K562 (cell line): Measurements from ENCODE around the gene PRMT7. TPM values are rescaled to one million over a fixed set of nuclear protein-coding genes. Genes with fewer than 3 reads are reported as not detected.

Experiments used
- ATAC-seq: fragments of 200-7000 bp; cut with Tn5 transposase; 3 replicates; pipeline ENCODE4 v1.9.1; 2020; ENCODE audit warnings: moderate library complexity
- BruUV-seq: library from RNA; stranded (reverse); fragments of 400-500 nt; replicated peaks from 2 replicates; lab custom pipeline; 2021; lab: Mats Ljungman, UMichigan
- CTCF ChIA-PET: fragments of 300-600 bp; formaldehyde crosslinking; extraction: SDS; loops from one replicate; lab custom pipeline; 2021; ENCODE audit warnings: low intra/inter-chr PET ratio; lab: Yijun Ruan, JAX
- POLR2A ChIA-PET: fragments of 300-600, 350-650 bp; sonication (Branson Sonifier 250); formaldehyde crosslinking; extraction: SDS; loops from one replicate; lab custom pipeline; 2021; ENCODE audit warnings: antibody characterized with exemption, inconsistent platforms; lab: Yijun Ruan, JAX
- DNase-seq, 4 experiments: peaks; one replicate each; pipeline versions ENCODE4 v3.0.0 to v3.0.0-alpha.2; 2011 to 2018; ENCODE audit warnings: low spot score in 3 of 4, mixed read lengths in 3 of 4; ENCODE audit errors: extremely low read depth in 1 of 4
- FAIRE-seq: peaks from 2 replicates; lab custom pipeline; 2011; peaks lifted over from hg19 to GRCh38; lab: Jason Lieb, UNC
- H2AFZ ChIP-seq: 2 replicates; pipeline ENCODE4 v1.6.0; 2011; ENCODE audit warnings: low read depth, low read length, control low read depth, inconsistent platforms
- H3K27ac ChIP-seq: fragments of 200-600 bp; 3 replicates; pipeline ENCODE4 v1.8.0; 2011; ENCODE audit warnings: low read depth, mild to moderate bottlenecking, control low read depth, inconsistent platforms, low read length, moderate library complexity, mixed read lengths; ENCODE audit errors: extremely low read depth
- H3K27me3 ChIP-seq, 2 experiments: fragments of 300-600 bp in 1 of 2; 2 replicates in 1 of 2; 3 replicates in 1 of 2; pipeline versions ENCODE4 v1.6.0 to v1.8.0; 2011; ENCODE audit warnings: inconsistent platforms in 2 of 2, low read length in 2 of 2, mild to moderate bottlenecking in 1 of 2, mixed read lengths in 1 of 2, moderate library complexity in 1 of 2; ENCODE audit not compliant: control insufficient read depth in 2 of 2, insufficient read depth in 2 of 2
- H3K36me3 ChIP-seq: fragments of 300-600 bp; 3 replicates; pipeline ENCODE4 v1.8.0; 2011; ENCODE audit warnings: mild to moderate bottlenecking, low read length, inconsistent platforms; ENCODE audit not compliant: control insufficient read depth, insufficient read depth
- H3K4me1 ChIP-seq, 2 experiments: fragments of 200-600 bp in 1 of 2; replicated peaks in 1 of 2; 2 replicates in 1 of 2; 3 replicates in 1 of 2; pipeline versions ENCODE4 v1.5.1 to v1.8.0; 2011; ENCODE audit warnings: inconsistent platforms in 2 of 2, low read length in 2 of 2, mild to moderate bottlenecking in 1 of 2, mixed read lengths in 1 of 2, moderate library complexity in 1 of 2; ENCODE audit not compliant: control insufficient read depth in 2 of 2, insufficient read depth in 2 of 2
- H3K4me2 ChIP-seq: 2 replicates; pipeline ENCODE4 v1.6.1; 2011; ENCODE audit warnings: low read length, control low read depth, inconsistent platforms, mixed read lengths; ENCODE audit not compliant: insufficient read depth
- H3K4me3 ChIP-seq: fragments of 200-600 bp; sonication (generic), shearing (Covaris generic); 2 replicates; pipeline ENCODE4 v1.5.1; 2016; ENCODE audit warnings: control low read depth, inconsistent platforms
- H3K79me2 ChIP-seq: fragments of 200-600 bp; 3 replicates; pipeline ENCODE4 v1.8.0; 2011; ENCODE audit warnings: low read length, inconsistent platforms; ENCODE audit not compliant: control insufficient read depth, insufficient read depth
- H3K9ac ChIP-seq, 2 experiments: 2 replicates each; pipeline versions ENCODE4 v1.6.0 to v1.6.1; 2011; ENCODE audit warnings: low read depth in 2 of 2, low read length in 2 of 2, control low read depth in 1 of 2, inconsistent platforms in 1 of 2, mild to moderate bottlenecking in 1 of 2, mixed read lengths in 1 of 2; ENCODE audit not compliant: insufficient read depth in 1 of 2
- H3K9me1 ChIP-seq: one replicate; pipeline ENCODE4 v1.6.0; 2011; ENCODE audit warnings: inconsistent platforms, mild to moderate bottlenecking, low read length, moderate library complexity; ENCODE audit not compliant: control insufficient read depth, insufficient read depth
- H3K9me3 ChIP-seq: replicated peaks from 2 replicates; pipeline ENCODE4 v1.5.1; 2011; ENCODE audit warnings: low read depth, low read length, inconsistent platforms; ENCODE audit not compliant: control insufficient read depth, insufficient read depth
- H4K20me1 ChIP-seq: replicated peaks from 2 replicates; pipeline ENCODE4 v1.6.1; 2011; ENCODE audit warnings: low read length, inconsistent platforms, mixed read lengths; ENCODE audit not compliant: control insufficient read depth, insufficient read depth
- CBX1 ChIP-seq: sonication (generic); IDR thresholded peaks from 2 replicates; pipeline ENCODE4 v1.6.1; 2016; ENCODE audit warnings: antibody characterized with exemption, low read depth, mild to moderate bottlenecking
- CREBBP ChIP-seq: IDR thresholded peaks from one replicate; pipeline ENCODE4 v1.6.1; 2012; ENCODE audit warnings: low read depth, mild to moderate bottlenecking, control low read depth, inconsistent platforms, low read length
- CTBP1 ChIP-seq: fragments of 450-650 bp; IDR thresholded peaks from 2 replicates; pipeline ENCODE4 v1.6.1; 2016; ENCODE audit warnings: borderline replicate concordance
- NCOA6 ChIP-seq: fragments of 450-650 bp; IDR thresholded peaks from 2 replicates; pipeline ENCODE4 v1.6.1; 2017; ENCODE audit warnings: mild to moderate bottlenecking
- NCOR1 ChIP-seq: fragments of 450-650 bp; IDR thresholded peaks from 2 replicates; pipeline ENCODE4 v1.6.1; 2016; ENCODE audit warnings: mild to moderate bottlenecking, moderate library complexity
- RAD51 ChIP-seq: fragments of 450-650 bp; IDR thresholded peaks from 2 replicates; pipeline ENCODE4 v1.7.1; 2016; ENCODE audit warnings: low read depth, mild to moderate bottlenecking, borderline replicate concordance
- SIN3A ChIP-seq, 2 experiments: fragments of 150-350 bp in 1 of 2; IDR thresholded peaks; 2 replicates each; pipeline ENCODE4 v1.6.1; 2011 to 2016; ENCODE audit warnings: borderline replicate concordance in 2 of 2, low read depth in 2 of 2, low read length in 2 of 2, mild to moderate bottlenecking in 2 of 2, moderate library complexity in 2 of 2; ENCODE audit not compliant: control insufficient read depth in 1 of 2
- SMARCC2 ChIP-seq: fragments of 450-650 bp; IDR thresholded peaks from 2 replicates; pipeline ENCODE4 v1.6.1; 2017; ENCODE audit warnings: antibody characterized with exemption, moderate library complexity, mild to moderate bottlenecking, low read depth
- TEAD1 ChIP-seq, 2 experiments: fragments of 450-650 bp in 1 of 2; sonication (generic) in 1 of 2; formaldehyde crosslinking; IDR thresholded peaks; 2 replicates each; pipeline versions ENCODE4 v1.4.0 to v1.8.0; 2020 to 2022; ENCODE audit warnings: mild to moderate bottlenecking in 2 of 2, missing genetic modification reagents in 1 of 2
- ZFX ChIP-seq: sonication (generic); formaldehyde crosslinking; IDR thresholded peaks from 2 replicates; pipeline ENCODE4 v1.8.0; 2022; ENCODE audit warnings: mild to moderate bottlenecking, missing genetic modification reagents, moderate library complexity
- ZNF589 ChIP-seq: fragments of 200-800 bp; sonication (Bioruptor generic); IDR thresholded peaks from 2 replicates; pipeline ENCODE4 v1.6.1; 2016; ENCODE audit warnings: low read depth, missing genetic modification characterization, missing compliant biosample characterization
- WGBS: fragments of 100-300 bp; shearing (Covaris generic); methylation state at CpG from one replicate; pipeline ENCODE4 v1.1.6; 2016; ENCODE audit warnings: low coverage, mixed read lengths; ENCODE audit not compliant: insufficient coverage; ENCODE audit errors: missing lambda C conversion rate; 5-methylcytosine and 5-hydroxymethylcytosine counted together
- in situ Hi-C: fragments of 300-500 bp; cut with MboI; formaldehyde crosslinking; loops from 4 replicates; pipeline ENCODE4 v1.15.0; 2018; ENCODE audit warnings: inconsistent platforms, mixed read lengths
- intact Hi-C: fragments of 100-400 bp; cut with micrococcal nuclease; formaldehyde crosslinking; loops from 2 replicates; pipeline ENCODE4 v1.14.2; 2022
- polyA plus RNA-seq, 8 experiments: library from polyadenylated mRNA; depleted of rRNA in 4 of 8; stranded (reverse) in 5 of 8; unstranded in 3 of 8; fragments of >200 nt; fragmentation: Nextera tagmentation in 2 of 8; fragmentation: Illumina TruSeq in 1 of 8; extraction: Ambion mirVana in 2 of 8; extraction: Trizol in 1 of 8; gene quantifications; 2 replicates each; pipeline versions ENCODE4 v1.2.1 to v1.2.3, GENCODE V29; 2011 to 2014; ENCODE audit warnings: inconsistent platforms in 1 of 8, missing spikeins in 1 of 8
- total RNA-seq, 7 experiments: library from RNA; depleted of rRNA in 6 of 7; stranded (reverse); fragments of >200 nt in 6 of 7; fragmentation: Illumina TruSeq in 2 of 7; extraction: Trizol in 2 of 7; gene quantifications; 2 replicates each; pipeline versions ENCODE4 v1.2.1 to v1.2.3, GENCODE V29; 2011 to 2021; ENCODE audit warnings: low replicate concordance in 1 of 7
- TF ChIP-seq, protein P1 (sequence below), 2 experiments: fragments of 450-650 bp; formaldehyde crosslinking in 1 of 2; IDR thresholded peaks; 2 replicates each; pipeline versions ENCODE4 v1.4.0 to v1.6.1; 2014 to 2020; ENCODE audit warnings: mild to moderate bottlenecking in 2 of 2, borderline replicate concordance in 1 of 2, low read depth in 1 of 2

Gene PRMT7
- total and polyA plus RNA-seq, 9 of the 15 experiments (the other 6 are each of a cell fraction or from before 2014, with no cell fraction given): 6.4 to 88.8 (median 73.1) TPM

DNA sequence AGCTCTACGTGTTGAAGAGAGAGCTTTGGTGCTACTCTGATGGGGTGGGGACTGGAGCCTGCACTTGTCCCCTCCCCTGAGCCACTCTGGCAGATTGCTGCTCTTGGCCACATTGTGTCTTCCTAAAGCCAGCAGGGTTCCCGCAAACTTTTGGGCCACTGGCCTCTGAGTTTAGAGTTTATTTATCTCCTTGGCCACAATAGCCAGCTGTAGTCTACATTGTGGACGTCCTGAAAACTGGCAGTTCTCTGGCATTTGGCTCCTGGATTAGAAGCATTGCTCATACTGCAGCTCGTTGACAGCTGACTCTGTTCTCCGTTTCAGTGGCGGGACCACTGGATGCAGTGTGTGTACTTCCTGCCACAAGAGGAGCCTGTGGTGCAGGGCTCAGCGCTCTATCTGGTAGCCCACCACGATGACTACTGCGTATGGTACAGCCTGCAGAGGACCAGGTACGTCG lies 34.6 kb downstream of the PRMT7 start (continued):
- TF ChIP-seq CBX1 (no peak), SMARCC2 (no peak), CREBBP (no peak)
- TF ChIP-seq, all 486 proteins: peak for 0

- in situ Hi-C loops: no loop called here
- ATAC-seq: no peak
- TF ChIP-seq CTBP1 (no peak), ZNF589 (CRISPR knock-in tag) (no peak), NCOA6 (no peak), CREBBP (no peak), TEAD1 (CRISPR knock-in tag; IDR thresholded peaks at IDR 0.05) (no peak), RAD51 (no peak), ZFX (no peak), SIN3A (IDR thresholded peaks at IDR 0.05; ENCODE audit: borderline replicate concordance in 2 of 2, control insufficient read depth in 1 of 2, low read depth in 2 of 2, low read length in 2 of 2) (no peak), NCOR1 (no peak)
- TF ChIP-seq, protein P1, sequence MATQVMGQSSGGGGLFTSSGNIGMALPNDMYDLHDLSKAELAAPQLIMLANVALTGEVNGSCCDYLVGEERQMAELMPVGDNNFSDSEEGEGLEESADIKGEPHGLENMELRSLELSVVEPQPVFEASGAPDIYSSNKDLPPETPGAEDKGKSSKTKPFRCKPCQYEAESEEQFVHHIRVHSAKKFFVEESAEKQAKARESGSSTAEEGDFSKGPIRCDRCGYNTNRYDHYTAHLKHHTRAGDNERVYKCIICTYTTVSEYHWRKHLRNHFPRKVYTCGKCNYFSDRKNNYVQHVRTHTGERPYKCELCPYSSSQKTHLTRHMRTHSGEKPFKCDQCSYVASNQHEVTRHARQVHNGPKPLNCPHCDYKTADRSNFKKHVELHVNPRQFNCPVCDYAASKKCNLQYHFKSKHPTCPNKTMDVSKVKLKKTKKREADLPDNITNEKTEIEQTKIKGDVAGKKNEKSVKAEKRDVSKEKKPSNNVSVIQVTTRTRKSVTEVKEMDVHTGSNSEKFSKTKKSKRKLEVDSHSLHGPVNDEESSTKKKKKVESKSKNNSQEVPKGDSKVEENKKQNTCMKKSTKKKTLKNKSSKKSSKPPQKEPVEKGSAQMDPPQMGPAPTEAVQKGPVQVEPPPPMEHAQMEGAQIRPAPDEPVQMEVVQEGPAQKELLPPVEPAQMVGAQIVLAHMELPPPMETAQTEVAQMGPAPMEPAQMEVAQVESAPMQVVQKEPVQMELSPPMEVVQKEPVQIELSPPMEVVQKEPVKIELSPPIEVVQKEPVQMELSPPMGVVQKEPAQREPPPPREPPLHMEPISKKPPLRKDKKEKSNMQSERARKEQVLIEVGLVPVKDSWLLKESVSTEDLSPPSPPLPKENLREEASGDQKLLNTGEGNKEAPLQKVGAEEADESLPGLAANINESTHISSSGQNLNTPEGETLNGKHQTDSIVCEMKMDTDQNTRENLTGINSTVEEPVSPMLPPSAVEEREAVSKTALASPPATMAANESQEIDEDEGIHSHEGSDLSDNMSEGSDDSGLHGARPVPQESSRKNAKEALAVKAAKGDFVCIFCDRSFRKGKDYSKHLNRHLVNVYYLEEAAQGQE (IDR thresholded peaks at IDR 0.05; ENCODE audit: borderline replicate concordance): no peak
- TF ChIP-seq, protein P1 (CRISPR knock-in tag; IDR thresholded peaks at IDR 0.05; ENCODE audit: low read depth): no peak
These were observed 35.3 kb downstream of the PRMT7 start for GRCh38 chr16:68345958-68346635.

More at GRCh38 chr16:68345958-68346635, 35.3 kb downstream of the PRMT7 start:
- FAIRE-seq (no peak), DNase-seq (no peak)
- H3K36me3 ChIP-seq: peaks cover 92% of the 10 kb centered on the region
- peaks cover 3 to 6% of the 10 kb centered on the region in 2 experiments; a peak in 3 of 5 replicates for H3K4me1 ChIP-seq
- CTCF ChIA-PET: no interaction called here
- H3K9me1 ChIP-seq: no peaks in the 10 kb centered on the region
- POLR2A ChIA-PET: no interaction called here
- H3K79me2 ChIP-seq: no peaks in the 10 kb centered on the region
- H2AFZ ChIP-seq: no peak overlapping the region
- H3K9me3 ChIP-seq: no peaks in the 10 kb centered on the region
- no TSS peak for BruUV-seq
- 95% methylated on average over 16 of the region's 16 CpGs for WGBS
- H3K9ac ChIP-seq: no peak overlapping the region
- no peak overlapping the region for H3K4me3 ChIP-seq
- H3K4me2 ChIP-seq: no peak overlapping the region
- no peaks in the 10 kb centered on the region for H3K27me3 ChIP-seq
- intact Hi-C loops: no loop called here
- no peak overlapping the region for H3K27ac ChIP-seq
- no peaks in the 10 kb centered on the region; the same call in 1 of the 2 replicates for H4K20me1 ChIP-seq
